ENCODE measurements around the gene ZNF19.

Gene ZNF19

DNA sequence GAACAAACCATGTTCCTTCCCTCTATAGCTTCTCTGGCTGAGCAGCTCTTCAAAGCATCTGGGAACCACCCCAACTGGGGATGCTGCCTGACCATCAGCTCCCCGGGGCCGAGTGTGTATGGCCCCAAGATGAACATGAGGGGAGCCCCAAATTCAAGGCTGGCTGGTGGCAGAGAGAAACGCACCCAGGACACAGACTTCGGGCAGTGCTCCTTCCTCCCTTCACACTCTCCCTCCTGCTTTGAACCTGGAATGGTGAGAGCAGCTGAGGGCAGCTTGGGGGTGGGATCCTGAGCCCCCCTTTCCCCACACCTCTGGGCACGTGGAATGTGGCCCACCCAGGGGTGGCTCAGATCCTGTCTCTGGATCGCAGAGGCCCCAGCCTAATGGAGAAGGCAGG, 64.5 kb downstream of the ZNF19 start:
- H3K4me1 ChIP-seq (ENCODE audit: insufficient read depth, insufficient read length) = no peaks in the 10 kb centered on the region
- no peak for TF ChIP-seq ZNF274 (IDR thresholded peaks at IDR 0.05; ENCODE audit: low read depth, low read length)
- no peak for TF ChIP-seq SUZ12 (IDR thresholded peaks at IDR 0.05; ENCODE audit: extremely low read depth, insufficient read depth, insufficient read length)
- no peak for TF ChIP-seq YY1 (IDR thresholded peaks at IDR 0.05; ENCODE audit: insufficient read depth, insufficient read length)
- H3K27me3 ChIP-seq (ENCODE audit: insufficient read depth, insufficient read length) = peaks cover 24% of the 10 kb centered on the region

DNA sequence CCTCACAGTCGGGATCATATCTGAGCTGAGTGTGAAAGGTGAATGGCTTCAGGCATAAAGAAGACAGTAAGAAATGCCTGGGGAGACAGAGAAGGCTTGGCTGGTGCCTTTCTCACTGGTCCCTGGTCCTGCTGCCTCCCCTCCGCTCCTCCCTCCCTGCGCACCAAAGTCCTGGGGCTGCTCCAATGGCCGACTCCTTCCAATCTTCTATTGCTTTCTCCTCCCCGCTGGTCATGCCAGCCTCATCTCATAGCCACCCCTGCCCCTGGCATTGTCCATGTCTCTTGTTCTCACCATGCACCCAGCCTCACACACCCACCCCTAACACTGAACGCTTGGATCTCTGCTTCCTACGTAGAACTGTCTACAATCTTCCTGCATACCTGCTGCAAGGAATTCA, 65.3 kb downstream of the ZNF19 start:
- Histone ChIP-seq H3K4me1 (ENCODE audit: insufficient read depth, insufficient read length) (no peaks in the 10 kb centered on the region), H3K36me3 (ENCODE audit: insufficient read depth, insufficient read length, low read length) (no peaks in the 10 kb centered on the region), H3K4me3 (ENCODE audit: insufficient read length, low read depth) (no peak overlapping the region), H3K9me3 (ENCODE audit: insufficient read depth, low read length) (no peaks in the 10 kb centered on the region), H3K27me3 (ENCODE audit: insufficient read depth, insufficient read length) (peaks cover 24% of the 10 kb centered on the region), H3K9ac (ENCODE audit: insufficient read length, low read depth) (no peak overlapping the region)
- no peak for DNase-seq (ENCODE audit: low read depth, low spot score)
- TF ChIP-seq ZNF274 (IDR thresholded peaks at IDR 0.05; ENCODE audit: low read depth, low read length) = no peak
- no peak for TF ChIP-seq SUZ12 (IDR thresholded peaks at IDR 0.05; ENCODE audit: extremely low read depth, insufficient read depth, insufficient read length)
- no peak for TF ChIP-seq YY1 (IDR thresholded peaks at IDR 0.05; ENCODE audit: insufficient read depth, insufficient read length)

More for the DNA sequence above, 64.5 kb downstream of the ZNF19 start:
- Histone ChIP-seq H3K4me3 (ENCODE audit: insufficient read length, low read depth) (no peak overlapping the region), H3K36me3 (ENCODE audit: insufficient read depth, insufficient read length, low read length) (no peaks in the 10 kb centered on the region), H3K9me3 (ENCODE audit: insufficient read depth, low read length) (no peaks in the 10 kb centered on the region), H3K9ac (ENCODE audit: insufficient read length, low read depth) (no peak overlapping the region)
- DNase-seq (ENCODE audit: low read depth, low spot score) = no peak
